Stomach (tissue), 9 donors: ENCODE data around the gene GAL3ST2. TPM values are rescaled to one million over a fixed set of nuclear protein-coding genes. Genes with fewer than 3 reads are reported as not detected.

Source experiments
- DNase-seq, 2 donors: peaks; one replicate each; pipeline versions ENCODE4 v3.0.0 to v3.0.0-alpha.2; 2013 to 2019
- H3K27ac ChIP-seq, 5 donors: fragments of 200-600 bp in 4 of 5; sonication (generic) in 4 of 5; one replicate each; pipeline ENCODE4 v1.5.1; 2013 to 2019; ENCODE audit warnings: mild to moderate bottlenecking in 1 of 5, moderate library complexity in 1 of 5
- H3K27me3 ChIP-seq, 3 donors: fragments of 200-600 bp; sonication (generic); one replicate each; pipeline ENCODE4 v1.5.1; 2017 to 2019; ENCODE audit warnings: mixed run types in 1 of 3
- H3K36me3 ChIP-seq, 4 donors: fragments of 200-600 bp; sonication (generic); 1 replicate in 3 of 4; 2 replicates in 1 of 4; pipeline ENCODE4 v1.5.1; 2016 to 2019
- H3K4me1 ChIP-seq, 4 donors: fragments of 200-600 bp; sonication (generic); one replicate each; pipeline ENCODE4 v1.5.1; 2016 to 2019
- H3K4me3 ChIP-seq, 4 donors: fragments of 200-600 bp; sonication (generic) in 3 of 4; one replicate each; pipeline ENCODE4 v1.5.1; 2016 to 2019; ENCODE audit warnings: mild to moderate bottlenecking in 1 of 4
- H3K9me3 ChIP-seq, 4 donors: fragments of 200-600 bp; sonication (generic); one replicate each; pipeline ENCODE4 v1.5.1; 2016 to 2019
- EP300 ChIP-seq: sonication (generic); formaldehyde crosslinking; IDR thresholded peaks from one replicate; pipeline ENCODE4 v1.6.1; 2017; ENCODE audit warnings: antibody characterized with exemption
- POLR2A ChIP-seq, 4 donors: fragments of 450-650 bp; IDR thresholded peaks; one replicate each; pipeline ENCODE4 v1.6.1; 2016; ENCODE audit warnings: antibody characterized with exemption in 4 of 4, control low read depth in 2 of 4, mild to moderate bottlenecking in 1 of 4, moderate library complexity in 1 of 4
- POLR2AphosphoS5 ChIP-seq, 3 donors: sonication (generic); formaldehyde crosslinking; IDR thresholded peaks; one replicate each; pipeline ENCODE4 v1.6.1; 2016; ENCODE audit warnings: antibody characterized with exemption in 3 of 3
- WGBS, 5 donors: extraction: QIAGEN DNeasy Blood & Tissue Kit in 3 of 5; methylation state at CpG; one replicate each; pipeline versions ENCODE4 v1.1.5 to v1.1.7; 2013 to 2018; 5-methylcytosine and 5-hydroxymethylcytosine counted together
- intact Hi-C: fragments of 100-400 bp; cut with DNase I; formaldehyde crosslinking; loops from one replicate; pipeline ENCODE4 v1.15.1; 2023; ENCODE audit warnings: low total_unique reads
- polyA plus RNA-seq, 3 donors: library from polyadenylated mRNA; stranded (reverse); fragments of 200-250 nt; gene quantifications; one replicate each; pipeline ENCODE4 v1.2.3, GENCODE V29; 2013
- total RNA-seq, 5 donors: library from RNA; depleted of rRNA; stranded (reverse); fragments of >200 nt; gene quantifications; one replicate each; pipeline versions ENCODE4 v1.1.0 to v1.2.3, GENCODE V29; 2014 to 2016
- TF ChIP-seq, protein P1 (sequence below), 7 experiments: fragments of 450-650 bp in 4 of 7; fragments of 200-600 bp in 3 of 7; sonication (generic) in 3 of 7; IDR thresholded peaks; one replicate each; pipeline ENCODE4 v1.5.1; 2016 to 2019; ENCODE audit warnings: antibody characterized with exemption in 7 of 7, control low read depth in 2 of 7, mild to moderate bottlenecking in 1 of 7
- donor health status: healthy with polysubstance abuse.
- donor health status: Bipolar disorder and iron deficiency.
- donor health status: healthy.

GAL3ST2 gene
- total and polyA plus RNA-seq, 8 donors = 311 TPM; not detected in 7

DNA sequence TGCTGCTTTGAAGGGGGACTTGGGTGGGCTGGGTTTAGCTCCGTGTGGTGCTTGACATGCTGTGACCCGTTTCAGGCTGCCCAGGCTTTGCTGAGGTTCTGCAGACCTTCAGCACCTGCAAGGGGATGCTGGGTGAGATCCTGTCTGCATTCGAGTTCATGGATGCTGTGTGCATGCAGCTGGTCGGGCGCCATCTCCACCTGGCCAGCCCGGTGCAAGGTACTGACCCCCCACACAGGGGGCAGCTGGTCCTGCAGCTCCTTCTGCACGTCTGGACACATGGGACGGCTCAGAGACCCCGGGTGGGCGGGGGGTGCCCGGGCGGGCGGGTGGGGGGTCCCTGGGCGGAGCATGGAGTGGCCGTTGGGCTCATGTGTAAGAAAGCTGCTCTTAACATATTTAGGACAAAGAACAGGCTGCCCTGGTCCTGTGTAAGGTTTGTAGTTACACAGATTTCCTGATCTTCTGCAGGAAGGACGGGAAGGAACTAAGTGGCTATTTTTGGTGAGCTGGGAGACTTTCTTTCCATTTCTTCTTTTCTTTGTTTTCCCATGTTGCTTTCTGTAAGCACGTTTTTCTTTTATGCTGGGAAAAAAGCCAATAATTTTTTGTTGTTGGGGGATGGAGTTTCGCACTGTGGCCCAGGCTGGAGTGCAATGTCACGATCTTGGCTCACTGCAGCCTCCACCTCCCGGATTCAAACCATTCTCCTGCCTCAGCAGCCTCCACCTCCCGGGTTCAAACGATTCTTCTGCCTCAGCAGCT is 26.4 kb upstream of the GAL3ST2 start:
- 75 to 81% (median 80%) methylated on average over 15 to 22 of the region's 22 CpGs for WGBS, 5 donors
- intact Hi-C loops = no loop called here

DNA sequence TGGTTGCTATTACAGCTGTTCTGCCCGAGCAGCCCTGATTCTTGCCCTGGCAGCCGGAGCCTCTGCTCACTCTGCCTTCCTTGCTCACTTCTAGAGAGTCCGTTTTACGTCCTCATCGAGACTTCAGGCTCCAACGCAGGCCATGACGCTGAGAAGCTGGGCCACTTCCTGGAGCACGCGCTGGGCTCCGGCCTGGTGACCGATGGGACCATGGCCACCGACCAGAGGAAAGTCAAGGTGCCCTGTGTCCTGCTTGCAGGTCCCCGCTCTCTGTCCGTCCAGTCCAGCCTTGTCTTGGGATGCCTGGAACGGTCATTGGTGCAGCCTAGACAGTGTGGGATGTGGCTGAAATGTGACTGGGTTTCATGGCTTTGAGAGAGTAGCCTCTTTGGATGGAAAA is 25.5 kb upstream of the GAL3ST2 start:
- WGBS, 5 donors = 88 to 96% (median 95%) methylated on average over 13 to 15 of the region's 15 CpGs
- TF ChIP-seq POLR2A (IDR thresholded peaks at IDR 0.05) = no peak
- no peak for TF ChIP-seq POLR2AphosphoS5 (IDR thresholded peaks at IDR 0.05)
- TF ChIP-seq EP300 = no peak
- TF ChIP-seq, protein P1, sequence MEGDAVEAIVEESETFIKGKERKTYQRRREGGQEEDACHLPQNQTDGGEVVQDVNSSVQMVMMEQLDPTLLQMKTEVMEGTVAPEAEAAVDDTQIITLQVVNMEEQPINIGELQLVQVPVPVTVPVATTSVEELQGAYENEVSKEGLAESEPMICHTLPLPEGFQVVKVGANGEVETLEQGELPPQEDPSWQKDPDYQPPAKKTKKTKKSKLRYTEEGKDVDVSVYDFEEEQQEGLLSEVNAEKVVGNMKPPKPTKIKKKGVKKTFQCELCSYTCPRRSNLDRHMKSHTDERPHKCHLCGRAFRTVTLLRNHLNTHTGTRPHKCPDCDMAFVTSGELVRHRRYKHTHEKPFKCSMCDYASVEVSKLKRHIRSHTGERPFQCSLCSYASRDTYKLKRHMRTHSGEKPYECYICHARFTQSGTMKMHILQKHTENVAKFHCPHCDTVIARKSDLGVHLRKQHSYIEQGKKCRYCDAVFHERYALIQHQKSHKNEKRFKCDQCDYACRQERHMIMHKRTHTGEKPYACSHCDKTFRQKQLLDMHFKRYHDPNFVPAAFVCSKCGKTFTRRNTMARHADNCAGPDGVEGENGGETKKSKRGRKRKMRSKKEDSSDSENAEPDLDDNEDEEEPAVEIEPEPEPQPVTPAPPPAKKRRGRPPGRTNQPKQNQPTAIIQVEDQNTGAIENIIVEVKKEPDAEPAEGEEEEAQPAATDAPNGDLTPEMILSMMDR (IDR thresholded peaks at IDR 0.05) = no peak
- H3K27ac ChIP-seq = no peak overlapping the region
- no peak for DNase-seq
- no peaks in the 10 kb centered on the region for H3K4me1 ChIP-seq
- H3K9me3 ChIP-seq = no peaks in the 10 kb centered on the region
- no peak overlapping the region for H3K4me3 ChIP-seq
- peaks cover 24 to 97% (median 92%) of the 10 kb centered on the region in 4 donors for H3K36me3 ChIP-seq
- no peaks in the 10 kb centered on the region for H3K27me3 ChIP-seq
- intact Hi-C loops = no loop called here

More for the DNA sequence above, 26.4 kb upstream of the GAL3ST2 start:
- H3K9me3 ChIP-seq = no peaks in the 10 kb centered on the region
- TF ChIP-seq, protein P1 (IDR thresholded peaks at IDR 0.05) = no peak
- TF ChIP-seq POLR2AphosphoS5 (IDR thresholded peaks at IDR 0.05) = no peak
- TF ChIP-seq EP300 = no peak
- no peak for TF ChIP-seq POLR2A (IDR thresholded peaks at IDR 0.05)
- DNase-seq = no peak
- H3K27me3 ChIP-seq = no peaks in the 10 kb centered on the region
- peaks cover 15 to 97% (median 92%) of the 10 kb centered on the region in 4 donors for H3K36me3 ChIP-seq
- no peaks in the 10 kb centered on the region for H3K4me1 ChIP-seq
- no peak overlapping the region for H3K27ac ChIP-seq
- H3K4me3 ChIP-seq = no peak overlapping the region

DNA sequence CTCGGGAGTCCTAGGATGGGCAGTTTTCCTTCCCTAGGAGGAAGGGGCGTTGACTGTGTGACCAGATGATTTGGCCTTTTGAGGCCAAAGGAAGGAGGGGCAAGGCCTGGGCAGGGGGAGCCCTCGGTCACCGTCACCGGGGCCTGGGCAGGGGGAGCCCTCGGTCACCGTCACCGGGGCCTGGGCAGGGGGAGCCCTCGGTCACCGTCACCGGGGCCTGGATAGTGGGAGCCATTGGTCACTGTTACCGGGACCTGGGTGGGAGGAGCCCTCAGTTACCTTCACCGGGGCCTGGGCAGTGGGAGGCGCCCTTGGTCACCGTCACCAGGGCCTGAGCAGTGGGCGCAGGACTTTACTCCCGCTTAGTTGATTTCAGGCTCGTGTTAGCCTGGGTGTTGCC is 24.8 kb upstream of the GAL3ST2 start:
- H3K27me3 ChIP-seq = no peaks in the 10 kb centered on the region
- DNase-seq = no peak
- H3K9me3 ChIP-seq = no peaks in the 10 kb centered on the region
- WGBS, 5 donors = 88 to 95% (median 95%) methylated on average over 8 to 18 of the region's 18 CpGs
- H3K27ac ChIP-seq = no peak overlapping the region
- intact Hi-C loops = no loop called here
- H3K4me3 ChIP-seq = no peak overlapping the region
- H3K36me3 ChIP-seq = peaks cover 30 to 97% (median 93%) of the 10 kb centered on the region in 4 donors
- no peaks in the 10 kb centered on the region for H3K4me1 ChIP-seq
- TF ChIP-seq POLR2A (IDR thresholded peaks at IDR 0.05) (no peak), POLR2AphosphoS5 (IDR thresholded peaks at IDR 0.05) (no peak), EP300 (no peak)
- TF ChIP-seq, protein P1 (IDR thresholded peaks at IDR 0.05) = no peak

DNA sequence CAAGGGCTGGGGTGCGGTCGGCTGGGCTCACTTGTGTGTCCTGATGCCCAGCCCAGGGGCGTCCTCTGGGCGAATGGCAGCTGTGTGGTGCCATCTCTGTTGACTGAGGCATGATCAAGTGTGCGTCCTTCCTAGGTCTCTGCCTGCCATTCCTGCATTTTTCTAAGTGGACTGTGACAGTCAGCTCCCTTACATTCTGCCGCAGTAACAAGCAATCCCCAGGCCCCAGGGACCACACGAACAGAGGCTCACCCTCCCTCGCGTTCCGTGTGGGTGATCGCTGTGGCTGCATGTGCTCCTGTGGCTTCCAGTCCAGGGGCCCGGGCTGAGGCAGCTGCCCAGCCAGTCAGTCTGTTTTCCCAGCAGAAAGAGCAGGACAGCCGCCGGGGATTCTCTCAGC is 24.4 kb upstream of the GAL3ST2 start:
- intact Hi-C loops = no loop called here
- TF ChIP-seq EP300 (no peak), POLR2A (IDR thresholded peaks at IDR 0.05) (no peak), POLR2AphosphoS5 (IDR thresholded peaks at IDR 0.05) (no peak)
- TF ChIP-seq, protein P1 (IDR thresholded peaks at IDR 0.05) = no peak
- DNase-seq = no peak
- Histone ChIP-seq H3K27ac (no peak overlapping the region), H3K36me3 (peaks cover 31 to 97% (median 95%) of the 10 kb centered on the region in 4 donors), H3K9me3 (no peaks in the 10 kb centered on the region), H3K4me3 (no peak overlapping the region), H3K27me3 (no peaks in the 10 kb centered on the region), H3K4me1 (no peaks in the 10 kb centered on the region)
- 95 to 98% (median 98%) methylated on average over 6 to 14 of the region's 14 CpGs for WGBS, 5 donors
